ENCODE data around the gene RPL10A. TPM values are rescaled to one million over a fixed set of nuclear protein-coding genes. Genes with fewer than 3 reads are reported as not detected.

Gene RPL10A
- total RNA-seq, 1 donor from 2014 or later = 1,551 TPM

- no peak for DNase-seq (ENCODE audit: low read depth in 2 of 2)
These were observed 20.0 kb upstream of the RPL10A start for GRCh38 chr6:35448191-35448590.

- peak; percentile 75 to 78 for DNase-seq (ENCODE audit: low read depth in 2 of 2)
These were observed 18.8 kb upstream of the RPL10A start for GRCh38 chr6:35449287-35449881.

GRCh38 chr6:35451354-35452182, 16.6 kb upstream of the RPL10A start:
- peak in 1 of 2 donors; percentile 68 for DNase-seq (ENCODE audit: low read depth in 2 of 2)

GRCh38 chr6:35452183-35453090, 15.8 kb upstream of the RPL10A start, which contains the start of gene FANCE:
Gene FANCE, plus strand, starts transcription at chr6:35452338. Its CDS starts 208 bp downstream, at chr6:35452546.
- peak; percentile 93 to 95 for DNase-seq (ENCODE audit: low read depth in 2 of 2)

GRCh38 chr6:35453236-35453635, 15.0 kb upstream of the RPL10A start:
- no peak for DNase-seq (ENCODE audit: low read depth in 2 of 2)

GRCh38 chr6:35454391-35455110, 13.7 kb upstream of the RPL10A start:
- DNase-seq (ENCODE audit: low read depth in 2 of 2) = no peak

- no peak for DNase-seq (ENCODE audit: low read depth in 2 of 2)
These were observed 10.3 kb upstream of the RPL10A start for GRCh38 chr6:35457907-35458306.

- DNase-seq (ENCODE audit: low read depth in 2 of 2) = no peak
These were observed 6.9 kb upstream of the RPL10A start for GRCh38 chr6:35461270-35461669.

GRCh38 chr6:35463292-35463691, 4.9 kb upstream of the RPL10A start:
- DNase-seq (ENCODE audit: low read depth in 2 of 2) = no peak

- DNase-seq (ENCODE audit: low read depth in 2 of 2) = no peak
These were observed 2.6 kb upstream of the RPL10A start for GRCh38 chr6:35465646-35466045.

- DNase-seq (ENCODE audit: low read depth in 2 of 2) = peak in 1 of 2 donors; percentile 28
These were observed 964 bp downstream of the RPL10A start for GRCh38 chr6:35468980-35469750.

GRCh38 chr6:35469751-35470662, 1.8 kb downstream of the RPL10A start:
- DNase-seq (ENCODE audit: low read depth in 2 of 2) = peak in 1 of 2 donors; percentile 19

GRCh38 chr6:35470663-35471120, 2.5 kb downstream of the RPL10A start:
- no peak for DNase-seq (ENCODE audit: low read depth in 2 of 2)

- no peak for DNase-seq (ENCODE audit: low read depth in 2 of 2)
These were observed 3.7 kb downstream of the RPL10A start for GRCh38 chr6:35471836-35472345.

GRCh38 chr6:35473075-35473849, 5.1 kb downstream of the RPL10A start:
- DNase-seq (ENCODE audit: low read depth in 2 of 2) = no peak

GRCh38 chr6:35473850-35474130, 5.6 kb downstream of the RPL10A start:
- no peak for DNase-seq (ENCODE audit: low read depth in 2 of 2)

GRCh38 chr6:35474131-35474941, 6.1 kb downstream of the RPL10A start:
- DNase-seq (ENCODE audit: low read depth in 2 of 2) = no peak

All from lung microvascular endothelial cell (primary cell).